ENCODE data around the gene CCM2L. TPM values are rescaled to one million over a fixed set of nuclear protein-coding genes. Genes with fewer than 3 reads are reported as not detected.

Gene CCM2L
- total and polyA plus RNA-seq, 9 of the 15 experiments (the other 6 are each of a cell fraction or from before 2014, with no cell fraction given) = 0.04 TPM; not detected in 8

GRCh38 chr20:32033316-32033715 lies 23.1 kb downstream of the CCM2L start:
- in situ Hi-C loops (cut with MboI) = no loop called here
- H3K4me1 ChIP-seq (replicated peaks in 1 of 2; ENCODE audit: control insufficient read depth in 2 of 2, insufficient read depth in 2 of 2, low read length in 2 of 2) = peaks cover 11% of the 10 kb centered on the region in 2 experiments
- ATAC-seq (no peak), FAIRE-seq (no peak), DNase-seq (ENCODE audit: extremely low read depth in 1 of 4, low spot score in 3 of 4) (no peak)
- intact Hi-C loops (cut with micrococcal nuclease) = loop anchor here (5.0 to 10.0 kb wide), 2 partner anchors 81 to 209 kb away; partner anchors contain the start of gene PDRG1
- H2AFZ ChIP-seq (ENCODE audit: low read depth, low read length) = no peak overlapping the region
- no peaks in the 10 kb centered on the region for H3K36me3 ChIP-seq (ENCODE audit: control insufficient read depth, insufficient read depth, low read length)
- 2% methylated on average over 2 of the region's 2 CpGs for WGBS (ENCODE audit: insufficient coverage, low coverage, missing lambda C conversion rate)
- H3K4me2 ChIP-seq (ENCODE audit: insufficient read depth, low read length) = no peak overlapping the region
- H3K4me3 ChIP-seq = no peak overlapping the region
- no peaks in the 10 kb centered on the region for H4K20me1 ChIP-seq (replicated peaks; ENCODE audit: control insufficient read depth, insufficient read depth, low read length)
- peaks cover 6 to 42% of the 10 kb centered on the region in 2 experiments; a peak in 4 of 5 replicates for H3K27me3 ChIP-seq (ENCODE audit: control insufficient read depth in 2 of 2, insufficient read depth in 2 of 2, low read length in 2 of 2)
- POLR2A ChIA-PET = no interaction called here
- TF ChIP-seq TFE3 (CRISPR knock-in tag; IDR thresholded peaks at IDR 0.05) (no peak), PRDM10 (IDR thresholded peaks at IDR 0.05; ENCODE audit: partially characterized antibody) (no peak), HOXB6 (CRISPR knock-in tag; IDR thresholded peaks at IDR 0.05; ENCODE audit: borderline replicate concordance) (no peak), ZNF3 (CRISPR knock-in tag; IDR thresholded peaks at IDR 0.05) (no peak), MTF1 (CRISPR knock-in tag; IDR thresholded peaks at IDR 0.05; ENCODE audit: borderline replicate concordance) (no peak), ZNF766 (CRISPR knock-in tag; conservative IDR thresholded peaks at IDR 0.05) (no peak), KDM1A (IDR thresholded peaks at IDR 0.05) (no peak), ZNF175 (CRISPR knock-in tag; IDR thresholded peaks at IDR 0.05; ENCODE audit: low read depth) (no peak), ZNF134 (CRISPR knock-in tag; conservative IDR thresholded peaks at IDR 0.05) (no peak), ZNF76 (CRISPR knock-in tag; IDR thresholded peaks at IDR 0.05; ENCODE audit: borderline replicate concordance) (no peak), ZBTB8A (IDR thresholded peaks at IDR 0.05; ENCODE audit: partially characterized antibody) (no peak)
- no peak overlapping the region for H3K27ac ChIP-seq (ENCODE audit: extremely low read depth, low read depth, low read length)
- no peak overlapping the region for H3K9ac ChIP-seq (ENCODE audit: insufficient read depth in 1 of 2, low read depth in 2 of 2, low read length in 2 of 2)
- no peaks in the 10 kb centered on the region; the same call in 1 of the 2 replicates for H3K9me3 ChIP-seq (replicated peaks; ENCODE audit: control insufficient read depth, insufficient read depth, low read depth, low read length)
- no peaks in the 10 kb centered on the region for H3K79me2 ChIP-seq (ENCODE audit: control insufficient read depth, insufficient read depth, low read length)
- CTCF ChIA-PET (ENCODE audit: low intra/inter-chr PET ratio) = interaction anchor here (0.8 kb wide), 1 partner anchor 206 kb away, joined by 3 read pairs; no protein-coding TSS in a partner anchor
- no TSS peak for BruUV-seq (replicated peaks)
- H3K9me1 ChIP-seq (ENCODE audit: control insufficient read depth, insufficient read depth, low read length) = no peaks in the 10 kb centered on the region

Data from K562 (cell line).